ENCODE measurements around the gene CHN1.
A peak's percentile ranks its signal among the peaks of the same experiment; 100 is the strongest.

The CHN1 gene

DNA sequence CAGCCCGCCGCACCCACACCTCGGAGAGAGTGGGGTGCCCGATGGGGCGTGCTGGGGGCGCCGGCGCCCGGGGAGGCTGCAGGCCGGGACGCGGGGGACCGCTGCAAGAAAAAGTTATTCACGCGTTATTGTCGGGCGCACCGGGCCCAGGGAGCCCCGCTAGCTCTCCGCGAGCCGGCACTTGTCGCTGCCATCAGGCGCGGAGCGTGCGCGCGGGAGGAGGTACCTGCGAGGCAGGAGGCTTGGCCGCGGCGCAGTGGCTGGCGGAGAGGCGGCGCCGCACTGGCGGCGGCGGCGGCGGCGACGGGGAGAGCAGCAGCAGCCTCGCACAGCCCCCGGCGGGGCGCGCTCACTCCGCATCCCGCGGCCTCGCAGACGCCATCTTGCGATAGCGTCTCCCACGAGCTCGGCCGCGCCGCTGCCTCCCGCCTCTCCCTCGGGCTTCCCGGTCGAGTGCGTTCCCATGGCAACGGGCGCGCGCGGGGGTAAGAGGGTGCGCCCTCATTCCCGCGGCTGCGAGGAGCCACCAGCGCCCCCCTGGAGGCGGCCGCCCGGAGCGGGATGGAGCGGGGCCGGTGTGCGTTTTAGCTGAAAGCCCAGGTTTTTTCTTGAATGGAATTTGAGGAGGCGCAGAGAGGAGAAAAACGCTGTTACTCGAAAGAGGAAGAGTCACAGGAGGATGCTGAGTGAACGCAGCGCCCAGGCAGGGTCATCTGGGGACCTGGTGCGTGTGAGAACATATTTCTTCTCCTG lies at the start of gene CHN1:
Gene CHN1, minus strand, starts transcription at position 402 of the 753 bp plus-strand sequence. CDS start 469 bp downstream, outside the sequence.
- peak; percentile 29 to 57 (median 46) for DNase-seq (ENCODE audit: low read depth in 4 of 4, low spot score in 1 of 4)

DNA sequence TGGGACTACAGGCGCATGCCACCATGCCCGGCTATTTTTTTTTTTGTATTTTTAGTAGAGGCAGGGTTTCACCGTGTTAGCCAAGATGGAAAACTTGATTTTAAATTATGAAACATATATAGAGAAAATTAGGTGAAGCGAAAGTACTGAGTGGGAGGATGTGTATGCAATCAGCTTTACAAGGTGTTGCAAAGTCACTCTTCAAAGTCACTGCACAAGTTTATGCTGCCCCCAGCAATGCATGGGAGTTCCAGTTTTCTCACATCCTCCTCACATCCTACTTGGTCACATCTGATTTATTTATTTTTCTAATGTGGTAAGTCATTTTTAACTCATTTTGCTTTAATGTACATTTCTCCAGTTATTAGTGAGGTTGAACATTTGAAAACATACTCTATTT lies 49.2 kb upstream of the CHN1 start:
- no peak for DNase-seq (ENCODE audit: low read depth in 4 of 4, low spot score in 1 of 4)

DNA sequence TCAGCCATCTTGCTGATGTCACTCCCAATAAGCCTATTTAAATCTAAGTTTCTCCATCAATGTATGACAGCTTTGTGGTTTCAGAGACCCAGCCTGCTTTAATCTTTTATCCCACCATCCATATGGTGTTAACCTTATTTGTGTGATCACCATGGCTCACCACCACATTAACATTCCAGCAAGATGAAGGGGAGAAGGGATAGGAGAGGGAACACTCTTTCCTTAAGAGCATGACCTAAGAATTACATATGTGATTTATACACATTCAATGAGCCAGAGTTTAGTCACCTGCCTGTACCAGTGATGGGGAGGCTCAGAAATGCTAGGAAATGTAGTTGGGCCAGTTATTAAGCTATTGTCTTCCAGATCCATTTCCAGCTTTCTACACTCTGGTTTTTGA lies 44.5 kb upstream of the CHN1 start:
- DNase-seq (ENCODE audit: low read depth in 4 of 4, low spot score in 1 of 4), result no peak

GRCh38 chr2:175048275-175048674 lies 43.1 kb upstream of the CHN1 start:
- no peak for DNase-seq (ENCODE audit: low read depth in 4 of 4, low spot score in 1 of 4)

DNA sequence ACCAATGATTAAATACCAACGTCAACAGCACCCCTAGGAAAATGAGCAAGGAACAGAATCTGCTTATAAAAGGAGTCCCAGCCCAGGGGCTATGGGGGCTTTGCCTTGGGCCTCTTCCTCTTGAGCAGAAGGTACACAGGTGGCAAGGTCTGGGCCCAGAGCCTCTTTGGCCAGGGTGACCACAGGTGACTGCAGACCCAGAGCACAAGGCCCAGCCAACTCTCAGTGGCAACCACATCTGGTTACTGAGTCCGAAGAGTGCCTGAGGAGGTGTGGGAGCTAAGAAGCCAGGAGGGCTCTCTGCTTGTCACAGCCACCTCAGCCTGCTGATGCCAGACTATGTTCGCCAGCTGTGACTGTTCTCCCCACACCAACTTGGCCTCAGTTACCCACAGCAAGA lies 34.3 kb upstream of the CHN1 start:
- DNase-seq (ENCODE audit: low read depth in 4 of 4, low spot score in 1 of 4), result no peak

DNA sequence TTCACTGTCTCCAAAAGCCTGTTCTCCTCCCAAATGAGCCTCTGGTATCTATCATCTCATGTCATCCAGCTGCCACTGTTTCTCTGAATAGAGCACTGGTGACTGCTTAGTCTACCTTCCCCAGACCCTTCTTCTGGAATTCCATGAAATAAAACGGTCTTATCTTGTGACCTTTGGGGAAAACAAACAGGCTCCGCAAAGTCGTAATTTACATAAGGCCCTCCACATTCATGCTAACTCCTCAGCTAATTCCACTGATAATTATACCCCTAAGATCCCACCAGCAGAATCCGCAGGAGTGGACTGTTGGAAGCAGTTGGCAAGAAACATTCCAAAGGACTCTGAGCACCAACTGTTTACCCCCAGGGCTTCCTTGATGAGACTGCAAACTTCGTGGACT lies 33.9 kb upstream of the CHN1 start:
- DNase-seq (ENCODE audit: low read depth in 4 of 4, low spot score in 1 of 4), result no peak

- no peak for DNase-seq (ENCODE audit: low read depth in 4 of 4, low spot score in 1 of 4)
Observed at GRCh38 chr2:175037941-175038340, 32.8 kb upstream of the CHN1 start.

DNA sequence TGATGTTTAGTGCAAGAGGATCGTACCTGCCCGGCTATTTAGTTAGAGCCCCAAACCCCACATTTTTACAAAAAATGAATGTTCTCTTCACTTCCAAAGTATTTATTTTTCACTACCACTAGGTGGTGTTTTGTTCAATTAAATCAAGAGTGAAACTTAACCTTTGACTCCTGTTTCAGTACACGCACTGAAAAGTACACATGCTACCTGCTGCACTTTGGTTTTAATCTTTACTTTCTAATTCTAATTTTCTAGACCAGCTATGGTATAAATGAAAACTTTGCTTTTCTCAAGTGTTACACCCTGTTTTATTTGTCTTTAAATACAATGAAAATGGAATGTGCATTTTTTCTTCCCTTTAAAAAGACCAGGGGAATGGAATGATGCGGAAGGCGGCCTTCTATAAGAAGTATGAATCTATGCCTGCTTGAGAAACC lies 31.4 kb upstream of the CHN1 start:
- no peak for DNase-seq (ENCODE audit: low read depth in 4 of 4, low spot score in 1 of 4)

- no peak for DNase-seq (ENCODE audit: low read depth in 4 of 4, low spot score in 1 of 4)
Observed at GRCh38 chr2:175035806-175036205, 30.6 kb upstream of the CHN1 start.

DNA sequence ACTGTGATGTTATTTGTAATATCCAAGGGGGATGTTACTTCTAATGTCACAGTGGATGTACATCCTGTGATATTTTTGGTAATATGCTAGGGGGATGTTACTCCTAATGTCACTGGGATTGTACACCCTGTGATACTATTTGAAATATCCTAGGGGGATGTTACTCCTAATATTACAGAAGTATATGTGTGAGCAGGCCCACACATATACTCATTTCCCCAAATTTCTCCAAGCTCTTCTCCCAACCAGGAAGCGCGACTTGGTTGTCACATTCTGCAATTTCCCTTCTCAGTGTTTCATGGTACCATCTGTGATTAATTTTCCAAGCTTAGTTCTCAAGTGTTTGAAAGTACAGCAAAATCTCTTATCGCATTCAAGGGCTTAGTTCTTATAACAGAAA lies 29.5 kb upstream of the CHN1 start:
- DNase-seq (ENCODE audit: low read depth in 4 of 4, low spot score in 1 of 4), result no peak

DNA sequence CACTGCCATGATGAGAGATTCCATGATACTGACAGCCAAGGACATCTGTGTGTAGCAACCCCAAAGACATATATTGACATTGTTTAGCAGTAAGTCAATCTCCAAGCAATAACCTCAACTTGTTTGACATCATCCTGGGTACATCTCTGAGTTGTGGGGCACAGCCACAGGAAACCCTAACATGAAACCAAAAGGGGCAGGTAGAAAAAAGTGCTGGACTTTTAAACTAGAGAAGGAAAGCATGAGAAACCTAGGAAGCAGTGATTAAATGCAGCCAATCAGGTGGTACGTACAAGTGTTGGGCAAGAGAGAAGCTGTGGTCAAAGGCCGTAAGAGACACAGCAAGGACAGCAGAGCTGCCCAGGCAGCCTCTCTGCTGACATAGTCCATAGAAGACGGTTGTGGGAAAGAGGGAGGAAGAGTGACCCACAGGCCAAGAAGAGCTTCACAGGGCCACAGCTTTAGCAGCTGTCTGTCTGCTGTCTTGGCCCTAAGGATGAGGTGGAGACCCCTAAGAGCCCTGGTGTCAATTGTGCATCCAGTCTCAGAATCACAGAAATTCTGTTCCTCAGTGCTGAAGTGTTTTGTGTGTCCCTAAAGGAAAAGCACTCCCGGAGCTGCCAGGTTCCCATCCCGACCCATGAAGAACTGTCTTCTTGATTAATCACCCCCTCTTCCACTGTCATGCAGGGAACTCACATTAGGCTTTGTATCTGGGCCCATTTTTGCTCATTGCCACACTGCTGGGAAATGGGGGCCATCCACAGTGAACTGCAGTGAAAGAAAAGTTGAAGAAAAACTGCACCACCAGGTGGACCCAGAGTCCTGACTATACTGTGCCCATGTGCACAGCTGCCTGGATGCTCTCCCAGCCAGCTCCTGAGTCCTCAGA lies 25.4 kb upstream of the CHN1 start:
- DNase-seq (ENCODE audit: low read depth in 4 of 4, low spot score in 1 of 4), result no peak

DNA sequence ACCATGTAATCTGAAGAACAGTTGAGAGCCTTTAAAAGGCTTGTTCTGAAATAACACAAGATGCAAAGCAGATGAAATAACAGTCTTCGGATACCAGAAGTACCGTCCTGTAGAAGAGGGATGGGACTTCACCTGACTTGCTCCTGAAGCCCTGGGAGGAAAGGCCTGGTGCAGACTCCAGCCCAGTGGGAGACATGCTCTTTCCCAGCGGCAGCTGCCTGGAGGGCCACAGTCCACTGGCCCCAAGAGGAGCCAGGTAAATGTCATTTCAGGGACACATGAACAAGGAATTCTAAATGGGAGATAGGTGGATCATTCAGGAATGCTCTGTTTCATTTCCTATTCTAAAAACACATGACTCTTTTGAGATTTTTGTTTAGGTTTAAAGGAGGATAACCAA lies 22.6 kb upstream of the CHN1 start:
- no peak for DNase-seq (ENCODE audit: low read depth in 4 of 4, low spot score in 1 of 4)

DNA sequence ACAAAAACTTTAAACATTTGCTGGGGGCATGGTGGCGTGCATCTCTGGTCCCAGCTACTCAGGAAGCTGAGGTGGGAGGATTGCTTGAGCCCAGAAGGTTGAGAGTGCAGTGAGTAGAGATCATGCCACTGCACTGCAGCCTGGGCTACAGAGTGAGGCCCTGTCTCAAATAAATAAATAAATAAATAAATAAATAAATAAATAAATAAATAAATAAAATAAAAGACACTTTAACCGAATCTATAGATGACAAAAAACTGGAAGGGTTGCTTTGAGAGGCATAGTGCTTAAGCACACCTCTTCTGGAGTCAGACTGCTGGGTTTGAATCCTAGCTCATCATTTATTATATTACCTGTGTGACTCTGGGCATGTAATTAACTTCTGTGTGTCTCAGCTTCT lies 21.2 kb upstream of the CHN1 start:
- DNase-seq (ENCODE audit: low read depth in 4 of 4, low spot score in 1 of 4), result no peak

GRCh38 chr2:175025946-175026345 lies 20.8 kb upstream of the CHN1 start:
- no peak for DNase-seq (ENCODE audit: low read depth in 4 of 4, low spot score in 1 of 4)

DNA sequence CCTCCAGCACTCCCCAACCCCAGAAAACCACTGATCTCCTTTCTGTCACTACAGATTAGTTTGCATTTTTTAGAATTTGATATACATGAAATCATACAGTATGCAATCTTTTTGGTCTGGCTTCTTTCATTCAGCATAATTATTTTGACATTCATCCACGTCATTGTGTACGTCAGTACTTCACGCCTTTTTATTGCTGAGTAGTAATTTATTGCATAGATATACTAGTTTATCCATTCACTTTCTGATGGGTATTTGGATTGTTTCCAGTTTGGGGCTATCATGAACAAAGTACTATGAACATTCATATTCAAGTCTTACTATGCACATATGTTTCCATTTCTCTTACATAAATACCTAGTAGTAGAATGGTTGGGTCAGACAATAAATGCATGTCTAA lies 20.1 kb upstream of the CHN1 start:
- DNase-seq (ENCODE audit: low read depth in 4 of 4, low spot score in 1 of 4), result no peak

GRCh38 chr2:175022923-175023322 lies 17.7 kb upstream of the CHN1 start:
- no peak for DNase-seq (ENCODE audit: low read depth in 4 of 4, low spot score in 1 of 4)

- no peak for DNase-seq (ENCODE audit: low read depth in 4 of 4, low spot score in 1 of 4)
Observed at GRCh38 chr2:175019566-175020327, 14.6 kb upstream of the CHN1 start.

DNA sequence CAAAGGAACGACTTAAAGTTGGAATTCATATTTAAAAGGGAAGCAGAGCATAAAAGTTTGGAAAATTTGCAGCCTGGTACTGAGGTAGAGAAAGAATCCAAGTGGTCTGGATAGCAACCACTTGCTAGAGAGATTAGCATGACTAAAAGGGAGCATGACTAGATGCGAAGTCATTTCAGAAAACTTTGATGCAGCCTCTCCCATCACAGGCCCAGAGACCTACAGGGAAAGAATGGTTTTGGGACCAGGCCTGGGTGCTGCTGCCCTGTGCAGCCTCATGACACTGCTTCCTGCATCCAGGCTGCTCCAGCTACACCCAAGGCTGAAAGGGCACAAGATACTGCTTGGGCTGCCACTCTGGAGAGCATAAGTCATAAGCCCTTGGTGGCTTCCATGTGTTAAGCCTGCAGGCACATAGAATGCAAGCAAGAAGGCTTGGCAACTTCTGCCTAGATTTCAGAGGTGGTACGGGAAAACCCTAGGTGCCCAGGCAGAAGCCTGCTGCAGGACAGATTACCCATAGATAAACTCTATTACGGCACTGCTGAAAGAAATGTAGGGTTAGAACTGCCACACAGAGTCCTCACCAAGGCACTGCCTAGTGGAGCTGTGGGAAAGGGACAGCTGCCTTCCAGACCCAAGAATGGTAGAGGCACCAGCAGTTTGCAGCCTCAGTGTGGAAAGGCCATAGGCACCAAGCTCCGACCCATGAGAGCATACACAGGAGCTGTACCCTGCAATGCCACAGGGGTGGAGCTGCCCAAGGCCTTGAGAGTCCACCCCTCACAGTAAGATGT lies 12.6 kb upstream of the CHN1 start:
- DNase-seq (ENCODE audit: low read depth in 4 of 4, low spot score in 1 of 4), result no peak

DNA sequence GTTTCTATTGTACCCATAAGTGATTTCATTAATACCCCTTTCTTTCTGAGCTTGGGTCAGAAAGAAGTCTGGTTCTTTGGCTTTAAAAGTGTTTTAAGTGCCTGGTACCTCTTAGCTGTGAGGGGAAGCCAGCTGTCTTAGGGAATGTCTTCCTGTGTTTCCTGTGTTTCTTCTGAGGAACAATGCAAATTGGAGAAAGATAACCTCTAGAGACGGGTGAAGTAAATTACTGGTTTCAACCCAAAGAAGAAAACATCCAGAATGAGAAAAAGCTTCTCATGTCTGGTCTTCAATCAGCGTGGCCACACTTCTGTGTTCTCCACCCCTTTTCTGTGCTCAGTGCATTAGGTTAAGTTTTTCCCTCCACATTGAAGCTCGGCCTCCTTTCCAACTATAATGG lies 10.2 kb upstream of the CHN1 start:
- no peak for DNase-seq (ENCODE audit: low read depth in 4 of 4, low spot score in 1 of 4)

GRCh38 chr2:175012516-175012915 lies 7.3 kb upstream of the CHN1 start:
- no peak for DNase-seq (ENCODE audit: low read depth in 4 of 4, low spot score in 1 of 4)

DNA sequence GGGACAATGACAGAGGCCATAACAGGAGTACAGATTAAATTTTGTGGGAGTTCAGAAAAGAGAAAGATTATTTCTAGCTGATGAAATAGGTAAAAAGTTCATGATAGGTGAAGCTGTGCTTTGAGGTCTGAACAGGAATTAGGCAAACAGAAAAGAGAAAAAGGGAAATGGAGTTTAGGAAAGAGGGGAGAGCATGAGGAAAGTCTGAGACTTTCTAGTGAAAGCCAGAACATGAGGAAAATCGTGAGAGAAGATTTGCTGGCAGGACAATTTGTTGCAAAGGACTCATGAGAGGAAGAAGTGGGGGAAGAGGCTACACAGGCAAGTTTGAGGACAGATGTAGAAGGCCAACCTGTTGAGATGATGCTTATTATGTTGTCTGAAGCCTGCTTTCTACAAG lies 6.3 kb upstream of the CHN1 start:
- DNase-seq (ENCODE audit: low read depth in 4 of 4, low spot score in 1 of 4), result no peak

Data from stimulated activated CD4-positive, alpha-beta T cell treated with anti-CD3 and anti-CD28 coated beads, Interleukin-1b, Interleukin-23, amount 100 ng/mL, for 24 hours (primary cell).